SU-DHL-6 (cell line): ENCODE data around the gene ABCA4.

Source experiments
- H2AFZ ChIP-seq: fragments of 200-600 bp; sonication (generic); 2 replicates; pipeline ENCODE4 v1.6.1; 2014; ENCODE audit warnings: low read depth, mild to moderate bottlenecking, moderate library complexity, mixed read lengths, antibody characterized with exemption, low read length; ENCODE audit not compliant: severe bottlenecking
- H3F3A ChIP-seq: fragments of 200-600 bp; shearing (Covaris generic); 2 replicates; pipeline ENCODE4 v1.6.0; 2016; ENCODE audit warnings: antibody characterized with exemption, mild to moderate bottlenecking; ENCODE audit not compliant: insufficient read depth
- H3K27ac ChIP-seq: fragments of 200-600 bp; sonication (generic); 2 replicates; pipeline ENCODE4 v1.5.1; 2016; ENCODE audit warnings: low read depth, mild to moderate bottlenecking, low read length, moderate library complexity, mixed read lengths
- H3K27me3 ChIP-seq: fragments of 200-600 bp; sonication (generic), shearing (Covaris generic); 2 replicates; pipeline ENCODE4 v1.6.0; 2014; ENCODE audit warnings: mild to moderate bottlenecking, low read length
- H3K36me3 ChIP-seq: fragments of 200-600 bp; sonication (generic); 2 replicates; pipeline ENCODE4 v1.6.1; 2014; ENCODE audit warnings: mild to moderate bottlenecking, low read length, mixed read lengths
- H3K4me2 ChIP-seq: fragments of 300-600, 200-600 bp; shearing (Covaris generic), sonication (generic); 2 replicates; pipeline ENCODE4 v1.6.0; 2014; ENCODE audit warnings: low read length, low read depth, mild to moderate bottlenecking; ENCODE audit not compliant: poor library complexity, severe bottlenecking
- H3K4me3 ChIP-seq: fragments of 200-600 bp; sonication (generic); 2 replicates; pipeline ENCODE4 v1.5.1; 2014; ENCODE audit warnings: antibody characterized with exemption, low read length, mild to moderate bottlenecking, mixed read lengths; ENCODE audit not compliant: insufficient read depth, poor library complexity, severe bottlenecking
- H3K79me2 ChIP-seq: fragments of 200-600 bp; sonication (generic); 2 replicates; pipeline ENCODE4 v1.6.1; 2014; ENCODE audit warnings: mild to moderate bottlenecking, low read length, moderate library complexity; ENCODE audit not compliant: insufficient read depth
- H3K9ac ChIP-seq: fragments of 200-600 bp; sonication (generic); 2 replicates; pipeline ENCODE4 v1.7.0; 2014; ENCODE audit warnings: mild to moderate bottlenecking, low read length
- H3K9me2 ChIP-seq: fragments of 200-600 bp; sonication (generic); replicated peaks from 2 replicates; pipeline ENCODE4 v1.6.1; 2014; ENCODE audit warnings: low read length; ENCODE audit not compliant: insufficient read depth
- H3K9me3 ChIP-seq: fragments of 200-600 bp; sonication (generic); 2 replicates; pipeline ENCODE4 v1.6.1; 2014; ENCODE audit warnings: low read length, mixed read lengths; ENCODE audit not compliant: insufficient read depth
- H4K20me1 ChIP-seq: fragments of 200-600 bp; sonication (generic); 2 replicates; pipeline ENCODE4 v1.6.1; 2014; ENCODE audit warnings: low read depth, mild to moderate bottlenecking, antibody characterized with exemption, low read length, moderate library complexity, mixed read lengths
- EZH2phosphoT487 ChIP-seq: fragments of 200-600 bp; sonication (generic), shearing (Covaris generic); conservative IDR thresholded peaks from 2 replicates; pipeline ENCODE4 v1.6.1; 2018; ENCODE audit warnings: mild to moderate bottlenecking, antibody characterized with exemption, low read length, moderate library complexity, mixed read lengths
- TF ChIP-seq, protein P1 (sequence below): fragments of 200-600 bp; sonication (generic); IDR thresholded peaks from one replicate; pipeline ENCODE4 v1.5.1; 2017; ENCODE audit warnings: antibody characterized with exemption, mild to moderate bottlenecking, low read length, moderate library complexity; ENCODE audit not compliant: insufficient read depth, poor library complexity, severe bottlenecking

The ABCA4 gene

DNA sequence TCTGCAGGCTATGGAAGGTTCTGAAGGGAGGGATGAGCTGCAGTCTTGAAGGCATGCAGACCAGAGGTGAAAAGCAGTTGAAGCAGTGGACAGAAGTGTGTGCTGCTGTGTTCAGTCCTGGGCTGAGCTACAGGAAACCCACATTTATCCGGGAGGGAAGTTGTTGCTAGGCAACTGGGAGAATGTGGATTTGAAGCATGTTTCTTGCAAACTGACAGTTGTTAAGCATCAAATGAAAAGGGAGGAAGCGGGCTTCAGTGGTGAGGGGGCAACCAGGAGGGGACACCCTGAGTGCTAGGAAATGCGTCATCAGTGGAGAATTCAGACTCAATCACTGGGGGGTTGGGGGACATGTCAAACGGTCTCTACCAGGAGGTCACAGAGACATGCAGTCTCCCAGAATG lies 28.7 kb downstream of the ABCA4 start:
- Histone ChIP-seq H3K4me2 (no peak overlapping the region), H3K79me2 (no peaks in the 10 kb centered on the region), H3K4me3 (no peak overlapping the region), H4K20me1 (no peaks in the 10 kb centered on the region), H3K36me3 (no peaks in the 10 kb centered on the region), H3K9ac (no peak overlapping the region), H2AFZ (no peak overlapping the region), H3F3A (no peaks in the 10 kb centered on the region), H3K27ac (no peak overlapping the region), H3K9me2 (no peaks in the 10 kb centered on the region), H3K27me3 (no peaks in the 10 kb centered on the region), H3K9me3 (no peaks in the 10 kb centered on the region)
- TF ChIP-seq, protein P1, sequence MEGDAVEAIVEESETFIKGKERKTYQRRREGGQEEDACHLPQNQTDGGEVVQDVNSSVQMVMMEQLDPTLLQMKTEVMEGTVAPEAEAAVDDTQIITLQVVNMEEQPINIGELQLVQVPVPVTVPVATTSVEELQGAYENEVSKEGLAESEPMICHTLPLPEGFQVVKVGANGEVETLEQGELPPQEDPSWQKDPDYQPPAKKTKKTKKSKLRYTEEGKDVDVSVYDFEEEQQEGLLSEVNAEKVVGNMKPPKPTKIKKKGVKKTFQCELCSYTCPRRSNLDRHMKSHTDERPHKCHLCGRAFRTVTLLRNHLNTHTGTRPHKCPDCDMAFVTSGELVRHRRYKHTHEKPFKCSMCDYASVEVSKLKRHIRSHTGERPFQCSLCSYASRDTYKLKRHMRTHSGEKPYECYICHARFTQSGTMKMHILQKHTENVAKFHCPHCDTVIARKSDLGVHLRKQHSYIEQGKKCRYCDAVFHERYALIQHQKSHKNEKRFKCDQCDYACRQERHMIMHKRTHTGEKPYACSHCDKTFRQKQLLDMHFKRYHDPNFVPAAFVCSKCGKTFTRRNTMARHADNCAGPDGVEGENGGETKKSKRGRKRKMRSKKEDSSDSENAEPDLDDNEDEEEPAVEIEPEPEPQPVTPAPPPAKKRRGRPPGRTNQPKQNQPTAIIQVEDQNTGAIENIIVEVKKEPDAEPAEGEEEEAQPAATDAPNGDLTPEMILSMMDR = no peak
- no peak for TF ChIP-seq EZH2phosphoT487

DNA sequence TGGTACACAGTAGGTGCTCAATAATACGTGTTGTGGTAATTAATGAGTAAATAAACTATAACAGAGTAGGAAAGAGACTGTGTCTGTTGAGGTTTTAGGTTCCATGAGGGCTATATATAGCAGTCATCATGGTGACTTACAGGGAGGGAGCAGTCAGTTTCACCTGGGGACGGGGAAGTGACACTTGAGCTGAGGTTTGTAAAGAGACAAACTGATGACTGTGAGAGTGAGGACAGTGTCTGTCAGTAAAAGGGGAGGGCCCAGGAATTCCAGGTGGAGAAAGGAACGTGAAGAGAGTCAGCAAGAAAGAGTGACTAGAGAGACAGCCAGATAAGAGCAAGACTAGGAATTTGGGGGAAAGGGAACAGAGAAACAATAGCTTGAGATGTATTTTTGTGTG lies 30.2 kb downstream of the ABCA4 start:
- H3F3A ChIP-seq = no peaks in the 10 kb centered on the region
- no peaks in the 10 kb centered on the region for H4K20me1 ChIP-seq
- H3K27me3 ChIP-seq = no peaks in the 10 kb centered on the region
- no peak for TF ChIP-seq EZH2phosphoT487
- TF ChIP-seq, protein P1 = no peak
- H3K79me2 ChIP-seq = no peaks in the 10 kb centered on the region
- H3K4me2 ChIP-seq = no peak overlapping the region
- no peaks in the 10 kb centered on the region for H3K36me3 ChIP-seq
- H3K4me3 ChIP-seq = no peak overlapping the region
- no peak overlapping the region for H2AFZ ChIP-seq
- no peaks in the 10 kb centered on the region for H3K9me2 ChIP-seq
- H3K27ac ChIP-seq = no peak overlapping the region
- no peak overlapping the region for H3K9ac ChIP-seq
- H3K9me3 ChIP-seq = no peaks in the 10 kb centered on the region

DNA sequence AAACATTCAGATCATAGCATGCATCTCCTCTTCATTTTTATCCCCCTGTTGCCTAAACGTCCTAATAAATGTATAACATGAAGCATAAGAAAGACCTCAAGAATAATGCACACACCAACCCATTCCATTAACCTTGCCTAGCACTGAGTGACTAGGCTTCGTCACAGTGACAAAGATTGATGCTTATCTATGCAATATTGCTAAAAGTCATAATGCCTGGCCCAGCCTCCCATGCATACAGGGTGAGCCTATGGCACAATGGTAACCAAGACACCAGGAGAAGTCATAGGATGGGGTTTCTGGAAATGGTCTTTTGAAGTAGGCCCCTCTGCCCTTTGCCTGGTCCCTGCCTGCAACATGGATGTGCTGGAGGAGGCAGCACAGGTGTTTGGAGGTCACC lies 33.8 kb downstream of the ABCA4 start:
- Histone ChIP-seq H3K79me2 (no peaks in the 10 kb centered on the region), H3K27me3 (no peaks in the 10 kb centered on the region), H3K9me3 (no peaks in the 10 kb centered on the region), H3K27ac (no peak overlapping the region), H3K36me3 (no peaks in the 10 kb centered on the region), H3K9ac (no peak overlapping the region), H2AFZ (no peak overlapping the region), H3K4me3 (no peak overlapping the region), H3K9me2 (no peaks in the 10 kb centered on the region), H4K20me1 (no peaks in the 10 kb centered on the region), H3K4me2 (no peak overlapping the region), H3F3A (no peaks in the 10 kb centered on the region)
- no peak for TF ChIP-seq EZH2phosphoT487
- TF ChIP-seq, protein P1 = no peak

DNA sequence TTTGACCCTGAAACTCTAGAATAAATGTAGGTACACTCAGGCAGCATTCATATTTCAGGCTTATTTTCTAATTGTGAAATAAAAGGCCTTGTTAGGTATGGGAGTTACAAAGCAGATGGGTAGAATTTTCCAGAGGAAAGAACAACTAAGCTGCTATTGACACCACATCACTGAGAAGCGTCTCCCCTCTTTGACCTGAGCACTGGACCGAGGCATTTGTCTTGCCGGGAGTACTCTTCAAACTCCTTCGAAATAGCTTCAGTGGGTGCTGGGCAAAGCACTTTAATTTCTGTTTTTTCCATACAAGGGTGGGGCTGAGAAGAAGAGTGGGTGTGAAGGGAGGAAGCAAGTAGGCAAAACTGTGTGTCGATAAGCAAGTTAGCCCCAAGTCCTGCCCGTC lies 36.4 kb downstream of the ABCA4 start:
- H3K9ac ChIP-seq = no peak overlapping the region
- H4K20me1 ChIP-seq = no peaks in the 10 kb centered on the region
- no peak for TF ChIP-seq EZH2phosphoT487
- TF ChIP-seq, protein P1 = no peak
- no peaks in the 10 kb centered on the region for H3K27me3 ChIP-seq
- H3K36me3 ChIP-seq = no peaks in the 10 kb centered on the region
- no peak overlapping the region for H2AFZ ChIP-seq
- no peak overlapping the region for H3K4me2 ChIP-seq
- no peaks in the 10 kb centered on the region for H3K79me2 ChIP-seq
- H3K27ac ChIP-seq = no peak overlapping the region
- H3K9me3 ChIP-seq = no peaks in the 10 kb centered on the region
- H3K4me3 ChIP-seq = no peak overlapping the region
- no peaks in the 10 kb centered on the region for H3F3A ChIP-seq
- no peaks in the 10 kb centered on the region for H3K9me2 ChIP-seq
